ENCODE results near the gene DHRS9. TPM values are rescaled to one million over a fixed set of nuclear protein-coding genes. Genes with fewer than 3 reads are reported as not detected.

DHRS9 gene
- total RNA-seq, 3 donors from 2014 or later: 0.73 to 7.8 (median 3.3) TPM

- intact Hi-C loops (cut with DNase I; ENCODE audit: low total_unique reads): no loop called here
- TF ChIP-seq POLR2A (IDR thresholded peaks at IDR 0.05): no peak
- H3K27ac ChIP-seq: no peak within 1 kb of the TSS
- no peak for DNase-seq (ENCODE audit: low spot score in 2 of 2)
- H3K4me3 ChIP-seq: no peak within 1 kb of the TSS
- no peaks in the 10 kb centered on the region for H3K9me3 ChIP-seq
- no peaks in the 10 kb centered on the region for H3K4me1 ChIP-seq
- H3K27me3 ChIP-seq: no peaks in the 10 kb centered on the region
- no peaks in the 10 kb centered on the region for H3K36me3 ChIP-seq
Measured at GRCh38 chr2:169031202-169031601, 38.2 kb upstream of the DHRS9 start, which contains the start of gene ABCB11. ABCB11 (minus strand) TSS chr2:169031324; CDS start chr2:169018125, 13,199 bp downstream.

- Histone ChIP-seq H3K27ac (no peak overlapping the region), H3K4me1 (no peaks in the 10 kb centered on the region), H3K9me3 (no peaks in the 10 kb centered on the region), H3K27me3 (no peaks in the 10 kb centered on the region), H3K4me3 (no peak overlapping the region), H3K36me3 (no peaks in the 10 kb centered on the region)
- DNase-seq (ENCODE audit: low spot score in 2 of 2): no peak
- TF ChIP-seq CTCF (IDR thresholded peaks at IDR 0.05) (no peak), POLR2A (IDR thresholded peaks at IDR 0.05) (no peak), POLR2AphosphoS5 (IDR thresholded peaks at IDR 0.05) (no peak)
- intact Hi-C loops (cut with DNase I; ENCODE audit: low total_unique reads): no loop called here
Measured at GRCh38 chr2:169034256-169034655, 35.1 kb upstream of the DHRS9 start.

GRCh38 chr2:169034984-169035544 is 34.3 kb upstream of the DHRS9 start:
- DNase-seq (ENCODE audit: low spot score in 2 of 2): no peak
- H3K36me3 ChIP-seq: no peaks in the 10 kb centered on the region
- no peaks in the 10 kb centered on the region for H3K27me3 ChIP-seq
- H3K4me1 ChIP-seq: no peaks in the 10 kb centered on the region
- no peak overlapping the region for H3K27ac ChIP-seq
- H3K4me3 ChIP-seq: no peak overlapping the region
- intact Hi-C loops (cut with DNase I; ENCODE audit: low total_unique reads): no loop called here
- no peaks in the 10 kb centered on the region for H3K9me3 ChIP-seq
- TF ChIP-seq POLR2AphosphoS5 (IDR thresholded peaks at IDR 0.05): no peak
- no peak for TF ChIP-seq CTCF (IDR thresholded peaks at IDR 0.05)
- TF ChIP-seq POLR2A (IDR thresholded peaks at IDR 0.05): no peak

- DNase-seq (ENCODE audit: low spot score in 2 of 2): no peak
- H3K9me3 ChIP-seq: no peaks in the 10 kb centered on the region
- H3K4me3 ChIP-seq: no peak overlapping the region
- H3K36me3 ChIP-seq: no peaks in the 10 kb centered on the region
- TF ChIP-seq POLR2A (IDR thresholded peaks at IDR 0.05) (no peak), CTCF (IDR thresholded peaks at IDR 0.05) (no peak), POLR2AphosphoS5 (IDR thresholded peaks at IDR 0.05) (no peak)
- no peak overlapping the region for H3K27ac ChIP-seq
- H3K4me1 ChIP-seq: no peaks in the 10 kb centered on the region
- intact Hi-C loops (cut with DNase I; ENCODE audit: low total_unique reads): no loop called here
- no peaks in the 10 kb centered on the region for H3K27me3 ChIP-seq
Measured at GRCh38 chr2:169035887-169036286, 33.5 kb upstream of the DHRS9 start.

GRCh38 chr2:169036736-169037440 is 32.5 kb upstream of the DHRS9 start:
- intact Hi-C loops (cut with DNase I; ENCODE audit: low total_unique reads): no loop called here
- no peak for TF ChIP-seq POLR2AphosphoS5 (IDR thresholded peaks at IDR 0.05)
- Histone ChIP-seq H3K4me1 (no peaks in the 10 kb centered on the region), H3K4me3 (no peak overlapping the region), H3K27me3 (no peaks in the 10 kb centered on the region), H3K27ac (no peak overlapping the region), H3K36me3 (no peaks in the 10 kb centered on the region), H3K9me3 (no peaks in the 10 kb centered on the region)
- DNase-seq (ENCODE audit: low spot score in 2 of 2): no peak

- Histone ChIP-seq H3K9me3 (peaks cover 4 to 9% of the 10 kb centered on the region in 2 donors), H3K27ac (no peak overlapping the region), H3K36me3 (no peaks in the 10 kb centered on the region), H3K4me1 (no peaks in the 10 kb centered on the region), H3K27me3 (no peaks in the 10 kb centered on the region), H3K4me3 (no peak overlapping the region)
- no peak for TF ChIP-seq POLR2A (IDR thresholded peaks at IDR 0.05)
- no peak for DNase-seq (ENCODE audit: low spot score in 2 of 2)
- intact Hi-C loops (cut with DNase I; ENCODE audit: low total_unique reads): no loop called here
Measured at GRCh38 chr2:169038338-169038757, 31.0 kb upstream of the DHRS9 start.

Measured in breast epithelium (tissue), 4 donors.